Activated T-cell treated with anti-CD3 and anti-CD28 coated beads, Interleukin-2, amount 50 U/mL, for 4 hours (primary cell): ENCODE results near the gene ITGB3. TPM values are rescaled to one million over a fixed set of nuclear protein-coding genes. Genes with fewer than 3 reads are reported as not detected.
"Not testable (repeated sequence)": the region's sequence is repeated elsewhere in the genome, so short reads cannot be mapped to it uniquely, and the experiment has no call there.

ENCODE experiments used
- ATAC-seq, 2 donors: fragments of 200-7000 bp; cut with Tn5 transposase; one replicate each; pipeline ENCODE4 v1.10.0; 2021
- DNase-seq: peaks from one replicate; pipeline ENCODE4 v3.0.0-alpha.2; 2020
- H3K27me3 Mint-ChIP-seq: one replicate; pipeline ENCODE4 v1.8.0; 2021; ENCODE audit warnings: low read depth, mixed read lengths
- H3K36me3 Mint-ChIP-seq: one replicate; pipeline ENCODE4 v1.8.0; 2022; ENCODE audit warnings: mixed read lengths; ENCODE audit not compliant: insufficient read depth
- H3K4me1 Mint-ChIP-seq: one replicate; pipeline ENCODE4 v1.8.0; 2021; ENCODE audit warnings: low read depth, mixed read lengths
- H3K4me3 Mint-ChIP-seq: one replicate; pipeline ENCODE4 v1.8.0; 2021; ENCODE audit warnings: mild to moderate bottlenecking, moderate library complexity, mixed read lengths
- H3K9me3 Mint-ChIP-seq: one replicate; pipeline ENCODE4 v1.8.0; 2021; ENCODE audit warnings: mixed read lengths
- total RNA-seq, 3 donors: library from RNA; stranded (reverse); gene quantifications; one replicate each; pipeline ENCODE4 v1.2.1, GENCODE V29; 2021

The ITGB3 gene
- total RNA-seq, 3 donors from 2014 or later: 0.08 to 0.20 (median 0.11) TPM

GRCh38 chr17:47250855-47251254 is 2.8 kb upstream of the ITGB3 start:
- Mint-ChIP-seq H3K4me1 (peaks cover 7% of the 10 kb centered on the region), H3K27me3 (peaks cover 25% of the 10 kb centered on the region), H3K4me3 (no peak overlapping the region), H3K36me3 (no peaks in the 10 kb centered on the region), H3K9me3 (no peaks in the 10 kb centered on the region)
- DNase-seq: no peak
- ATAC-seq: no peak

- Mint-ChIP-seq H3K27me3 (peaks cover 28% of the 10 kb centered on the region), H3K9me3 (no peaks in the 10 kb centered on the region), H3K36me3 (no peaks in the 10 kb centered on the region), H3K4me1 (peaks cover 7% of the 10 kb centered on the region), H3K4me3 (no peak overlapping the region)
- DNase-seq: no peak
- no peak for ATAC-seq
Observed at GRCh38 chr17:47251421-47251940, 2.1 kb upstream of the ITGB3 start.

- Mint-ChIP-seq H3K27me3 (peaks cover 33% of the 10 kb centered on the region), H3K9me3 (no peaks in the 10 kb centered on the region), H3K4me1 (peaks cover 7% of the 10 kb centered on the region), H3K4me3 (no peak overlapping the region), H3K36me3 (no peaks in the 10 kb centered on the region)
- ATAC-seq: no peak
- no peak for DNase-seq
Observed at GRCh38 chr17:47252209-47252608, 1.4 kb upstream of the ITGB3 start.

- peaks cover 7% of the 10 kb centered on the region for H3K4me1 Mint-ChIP-seq
- no peaks in the 10 kb centered on the region for H3K36me3 Mint-ChIP-seq
- no peaks in the 10 kb centered on the region for H3K9me3 Mint-ChIP-seq
- peak overlapping the region; percentile 75 for H3K4me3 Mint-ChIP-seq
- DNase-seq: no peak
- ATAC-seq: no peak
- H3K27me3 Mint-ChIP-seq: peaks cover 39% of the 10 kb centered on the region
Observed at GRCh38 chr17:47252766-47253512, 688 bp upstream of the ITGB3 start.

- no peak for ATAC-seq
- peaks cover 7% of the 10 kb centered on the region for H3K4me1 Mint-ChIP-seq
- H3K9me3 Mint-ChIP-seq: no peaks in the 10 kb centered on the region
Observed at GRCh38 chr17:47254403-47254943, 846 bp downstream of the ITGB3 start.

GRCh38 chr17:47257651-47258339 is 4.2 kb downstream of the ITGB3 start:
- Mint-ChIP-seq H3K4me1 (peaks cover 7% of the 10 kb centered on the region), H3K4me3 (no peak overlapping the region), H3K27me3 (peaks cover 50% of the 10 kb centered on the region), H3K36me3 (no peaks in the 10 kb centered on the region), H3K9me3 (no peaks in the 10 kb centered on the region)
- ATAC-seq (no peak), DNase-seq (no peak)

More at GRCh38 chr17:47254403-47254943, 846 bp downstream of the ITGB3 start:
- DNase-seq: no peak
- H3K4me3 Mint-ChIP-seq: peak overlapping the region; percentile 86
- H3K36me3 Mint-ChIP-seq: no peaks in the 10 kb centered on the region
- peaks cover 50% of the 10 kb centered on the region for H3K27me3 Mint-ChIP-seq

- peaks cover 28% of the 10 kb centered on the region for H3K27me3 Mint-ChIP-seq
- ATAC-seq (no peak), DNase-seq (no peak)
- no peak overlapping the region for H3K4me3 Mint-ChIP-seq
- H3K9me3 Mint-ChIP-seq: no peaks in the 10 kb centered on the region
- no peaks in the 10 kb centered on the region for H3K4me1 Mint-ChIP-seq
- no peaks in the 10 kb centered on the region for H3K36me3 Mint-ChIP-seq
Observed at GRCh38 chr17:47262586-47262985, 9.0 kb downstream of the ITGB3 start.

- H3K9me3 Mint-ChIP-seq: no peaks in the 10 kb centered on the region
- no peak overlapping the region for H3K4me3 Mint-ChIP-seq
- no peak for DNase-seq
- H3K4me1 Mint-ChIP-seq: no peaks in the 10 kb centered on the region
- ATAC-seq: no peak
- peaks cover 14% of the 10 kb centered on the region for H3K27me3 Mint-ChIP-seq
- peaks cover 1% of the 10 kb centered on the region for H3K36me3 Mint-ChIP-seq
Observed at GRCh38 chr17:47264166-47264565, 10.5 kb downstream of the ITGB3 start.

GRCh38 chr17:47265983-47266541 is 12.4 kb downstream of the ITGB3 start:
- Mint-ChIP-seq H3K9me3 (peaks cover 4% of the 10 kb centered on the region), H3K4me1 (no peaks in the 10 kb centered on the region), H3K36me3 (peaks cover 4% of the 10 kb centered on the region), H3K27me3 (peaks cover 14% of the 10 kb centered on the region), H3K4me3 (no peak overlapping the region)
- no peak for DNase-seq
- ATAC-seq: no peak

- DNase-seq (no peak), ATAC-seq (no peak)
- Mint-ChIP-seq H3K27me3 (peaks cover 14% of the 10 kb centered on the region), H3K4me1 (no peaks in the 10 kb centered on the region), H3K9me3 (peaks cover 4% of the 10 kb centered on the region), H3K36me3 (peaks cover 4% of the 10 kb centered on the region), H3K4me3 (no peak overlapping the region)
Observed at GRCh38 chr17:47266782-47267181, 13.2 kb downstream of the ITGB3 start.

- Mint-ChIP-seq H3K4me3 (no peak overlapping the region), H3K36me3 (peaks cover 4% of the 10 kb centered on the region), H3K4me1 (no peaks in the 10 kb centered on the region), H3K9me3 (peaks cover 4% of the 10 kb centered on the region), H3K27me3 (peaks cover 12% of the 10 kb centered on the region)
- no peak for ATAC-seq
- no peak for DNase-seq
Observed at GRCh38 chr17:47267354-47267828, 13.8 kb downstream of the ITGB3 start.

- not testable (repeated sequence) for H3K9me3 Mint-ChIP-seq, H3K36me3 Mint-ChIP-seq, DNase-seq, H3K4me1 Mint-ChIP-seq, ATAC-seq, H3K27me3 Mint-ChIP-seq, H3K4me3 Mint-ChIP-seq
Observed at GRCh38 chr17:47268964-47269363, 15.3 kb downstream of the ITGB3 start.

GRCh38 chr17:47269561-47270280 is 16.1 kb downstream of the ITGB3 start:
- H3K27me3 Mint-ChIP-seq, H3K4me1 Mint-ChIP-seq, H3K36me3 Mint-ChIP-seq, H3K9me3 Mint-ChIP-seq, DNase-seq, ATAC-seq, H3K4me3 Mint-ChIP-seq: not testable (repeated sequence)
